ENCODE measurements around the gene PTGER2.

GRCh38 chr14:52313903-52314594 is at the start of gene PTGER2:
- peak; percentile 1; the same call in 1 of the 2 replicates for TF ChIP-seq RAD21 (IDR thresholded peaks at IDR 0.05; ENCODE audit: low read depth)
- peak; percentile 51 for TF ChIP-seq TEAD4 (IDR thresholded peaks at IDR 0.05)
- TF ChIP-seq FOXM1 (IDR thresholded peaks at IDR 0.05; ENCODE audit: borderline replicate concordance, low read depth), result no peak
- peak; percentile 62 for TF ChIP-seq NFIC (IDR thresholded peaks at IDR 0.05)
- TF ChIP-seq CEBPB (IDR thresholded peaks at IDR 0.05), result no peak

Data from Ishikawa (cell line).